ENCODE measurements around the gene DNAH11. TPM values are rescaled to one million over a fixed set of nuclear protein-coding genes. Genes with fewer than 3 reads are reported as not detected.

The DNAH11 gene
- total and polyA plus RNA-seq, 4 donors: 0.05 to 0.50 (median 0.11) TPM

DNA sequence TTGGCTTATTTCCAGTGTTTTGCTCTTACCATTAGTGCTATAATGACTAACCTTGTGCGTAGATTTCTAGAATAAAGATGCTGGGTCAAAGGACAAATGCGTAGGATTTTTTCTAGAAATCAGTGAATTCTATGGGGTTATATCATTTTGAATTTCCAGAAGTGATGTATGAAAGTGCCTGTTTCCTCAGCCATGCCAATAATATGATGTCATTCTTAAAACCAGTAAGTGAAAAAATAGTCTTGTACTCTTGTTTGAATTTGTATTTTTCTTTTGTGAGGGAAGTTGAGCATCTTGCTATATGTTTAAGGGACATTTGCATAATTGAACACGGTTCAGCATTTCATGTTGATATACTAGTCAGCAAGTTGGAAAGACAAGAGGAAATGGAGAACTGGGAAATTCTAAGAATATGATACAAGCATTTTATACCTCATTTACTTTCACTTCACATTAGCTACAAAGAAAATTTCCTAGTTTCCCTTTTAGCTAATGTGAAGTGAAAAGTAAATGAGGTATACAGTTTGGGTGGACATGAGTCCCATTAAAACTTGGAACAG lies 3.8 kb upstream of the DNAH11 start (continued):
- TF ChIP-seq, protein P1, sequence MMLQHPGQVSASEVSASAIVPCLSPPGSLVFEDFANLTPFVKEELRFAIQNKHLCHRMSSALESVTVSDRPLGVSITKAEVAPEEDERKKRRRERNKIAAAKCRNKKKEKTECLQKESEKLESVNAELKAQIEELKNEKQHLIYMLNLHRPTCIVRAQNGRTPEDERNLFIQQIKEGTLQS (IDR thresholded peaks at IDR 0.05): no peak

DNA sequence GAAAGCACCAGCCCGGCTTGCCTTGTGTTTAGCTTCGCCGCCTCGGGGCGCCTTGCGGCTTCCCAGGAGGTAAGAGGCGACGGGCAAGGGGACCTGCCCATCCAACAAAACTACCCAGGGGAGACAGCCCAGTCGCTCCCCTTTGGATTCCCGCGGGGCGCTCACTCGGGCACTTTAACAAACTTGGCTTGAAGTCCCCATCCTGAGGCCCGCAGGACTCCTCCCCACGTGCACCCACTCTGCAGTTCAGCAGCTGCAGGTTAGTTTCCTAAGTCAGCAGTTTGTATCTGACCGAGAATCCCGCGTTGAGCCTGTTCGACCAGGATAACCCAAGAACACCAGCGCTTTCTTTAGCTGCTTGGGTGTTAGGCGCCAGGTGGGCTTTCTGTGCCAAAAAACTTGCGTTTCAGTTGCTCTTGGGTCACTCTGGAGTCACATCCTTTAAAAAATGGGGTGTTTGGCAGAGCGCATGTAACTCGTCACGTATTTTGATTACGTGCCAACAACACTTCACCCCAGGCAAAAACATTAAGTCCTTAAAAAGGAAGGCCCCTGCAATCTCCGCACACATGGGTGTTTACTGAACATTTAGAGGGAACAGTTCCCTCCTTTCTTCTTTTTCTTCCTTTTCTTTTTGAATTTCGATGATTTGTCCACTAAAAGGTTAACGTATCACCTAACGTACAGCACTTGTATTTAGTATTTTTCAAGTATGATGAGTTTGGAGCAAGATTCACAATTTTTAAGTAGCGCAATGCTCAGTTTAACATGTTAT lies 876 bp downstream of the DNAH11 start:
- TF ChIP-seq TAF1 (conservative IDR thresholded peaks at IDR 0.05): no peak
- TF ChIP-seq HNF4G (IDR thresholded peaks at IDR 0.05): no peak
- TF ChIP-seq GABPA (IDR thresholded peaks at IDR 0.05 in 1 of 2, conservative IDR thresholded peaks at IDR 0.05 in 1 of 2): no peak
- no peak for TF ChIP-seq FOXA1 (IDR thresholded peaks at IDR 0.05)
- Histone ChIP-seq H3K27ac (ENCODE audit: low read depth in 1 of 2, low read length in 2 of 2) (no peak overlapping the region), H3K27me3 (ENCODE audit: control insufficient read depth in 4 of 4, insufficient read depth in 4 of 4, low read length in 3 of 4) (no peaks in the 10 kb centered on the region), H3K4me1 (ENCODE audit: control insufficient read depth in 4 of 4, insufficient read depth in 4 of 4, low read length in 3 of 4) (peaks cover 2 to 19% (median 14%) of the 10 kb centered on the region in 4 donors), H3K9ac (ENCODE audit: low read depth in 1 of 2, low read length in 2 of 2) (peak overlapping the region in 1 of 2 donors; percentile 12), H3K4me3 (ENCODE audit: low read depth in 1 of 3, low read length in 3 of 3) (peak overlapping the region; percentile 35 to 78 (median 76)), H3K36me3 (ENCODE audit: control insufficient read depth in 4 of 4, insufficient read depth in 3 of 4, low read depth in 1 of 4, low read length in 3 of 4) (no peaks in the 10 kb centered on the region), H3K9me3 (ENCODE audit: control insufficient read depth in 4 of 4, low read length in 3 of 4) (no peaks in the 10 kb centered on the region)
- DNase-seq (ENCODE audit: low spot score): no peak
- WGBS: 10% methylated on average over 31 of the region's 31 CpGs

DNA sequence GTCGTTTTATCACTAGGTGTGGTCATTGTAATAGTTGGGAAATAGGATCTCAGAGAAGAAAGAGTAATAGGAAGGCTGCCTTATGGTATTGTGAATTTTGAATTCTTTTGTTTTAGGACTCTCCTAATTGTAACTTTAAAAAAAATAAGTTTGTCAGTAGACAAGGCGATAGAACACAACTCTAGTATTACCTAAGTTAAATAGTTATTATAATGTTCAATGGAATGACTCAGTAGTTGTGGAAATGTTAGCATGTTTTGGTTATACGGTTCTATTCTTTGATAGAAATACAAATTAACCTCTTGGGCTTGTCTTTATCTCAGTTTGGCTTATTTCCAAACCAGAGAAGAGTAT lies 1.4 kb downstream of the DNAH11 start:
- no peak for DNase-seq (ENCODE audit: low spot score)
- Histone ChIP-seq H3K4me1 (ENCODE audit: control insufficient read depth in 4 of 4, insufficient read depth in 4 of 4, low read length in 3 of 4) (peaks cover 2 to 19% (median 14%) of the 10 kb centered on the region in 4 donors), H3K9ac (ENCODE audit: low read depth in 1 of 2, low read length in 2 of 2) (no peak overlapping the region), H3K27ac (ENCODE audit: low read depth in 1 of 2, low read length in 2 of 2) (no peak overlapping the region), H3K9me3 (ENCODE audit: control insufficient read depth in 4 of 4, low read length in 3 of 4) (no peaks in the 10 kb centered on the region), H3K4me3 (ENCODE audit: low read depth in 1 of 3, low read length in 3 of 3) (no peak overlapping the region), H3K27me3 (ENCODE audit: control insufficient read depth in 4 of 4, insufficient read depth in 4 of 4, low read length in 3 of 4) (no peaks in the 10 kb centered on the region), H3K36me3 (ENCODE audit: control insufficient read depth in 4 of 4, insufficient read depth in 3 of 4, low read depth in 1 of 4, low read length in 3 of 4) (no peaks in the 10 kb centered on the region)
- 26% methylated on average over 3 of the region's 3 CpGs for WGBS
- TF ChIP-seq HNF4G (IDR thresholded peaks at IDR 0.05): no peak
- no peak for TF ChIP-seq TAF1 (conservative IDR thresholded peaks at IDR 0.05)
- TF ChIP-seq, protein P2, sequence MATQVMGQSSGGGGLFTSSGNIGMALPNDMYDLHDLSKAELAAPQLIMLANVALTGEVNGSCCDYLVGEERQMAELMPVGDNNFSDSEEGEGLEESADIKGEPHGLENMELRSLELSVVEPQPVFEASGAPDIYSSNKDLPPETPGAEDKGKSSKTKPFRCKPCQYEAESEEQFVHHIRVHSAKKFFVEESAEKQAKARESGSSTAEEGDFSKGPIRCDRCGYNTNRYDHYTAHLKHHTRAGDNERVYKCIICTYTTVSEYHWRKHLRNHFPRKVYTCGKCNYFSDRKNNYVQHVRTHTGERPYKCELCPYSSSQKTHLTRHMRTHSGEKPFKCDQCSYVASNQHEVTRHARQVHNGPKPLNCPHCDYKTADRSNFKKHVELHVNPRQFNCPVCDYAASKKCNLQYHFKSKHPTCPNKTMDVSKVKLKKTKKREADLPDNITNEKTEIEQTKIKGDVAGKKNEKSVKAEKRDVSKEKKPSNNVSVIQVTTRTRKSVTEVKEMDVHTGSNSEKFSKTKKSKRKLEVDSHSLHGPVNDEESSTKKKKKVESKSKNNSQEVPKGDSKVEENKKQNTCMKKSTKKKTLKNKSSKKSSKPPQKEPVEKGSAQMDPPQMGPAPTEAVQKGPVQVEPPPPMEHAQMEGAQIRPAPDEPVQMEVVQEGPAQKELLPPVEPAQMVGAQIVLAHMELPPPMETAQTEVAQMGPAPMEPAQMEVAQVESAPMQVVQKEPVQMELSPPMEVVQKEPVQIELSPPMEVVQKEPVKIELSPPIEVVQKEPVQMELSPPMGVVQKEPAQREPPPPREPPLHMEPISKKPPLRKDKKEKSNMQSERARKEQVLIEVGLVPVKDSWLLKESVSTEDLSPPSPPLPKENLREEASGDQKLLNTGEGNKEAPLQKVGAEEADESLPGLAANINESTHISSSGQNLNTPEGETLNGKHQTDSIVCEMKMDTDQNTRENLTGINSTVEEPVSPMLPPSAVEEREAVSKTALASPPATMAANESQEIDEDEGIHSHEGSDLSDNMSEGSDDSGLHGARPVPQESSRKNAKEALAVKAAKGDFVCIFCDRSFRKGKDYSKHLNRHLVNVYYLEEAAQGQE (IDR thresholded peaks at IDR 0.05): no peak
- TF ChIP-seq FOXA1 (IDR thresholded peaks at IDR 0.05): no peak
- no peak for TF ChIP-seq RAD21 (IDR thresholded peaks at IDR 0.05)
- no peak for TF ChIP-seq YY1 (IDR thresholded peaks at IDR 0.05)
- TF ChIP-seq, protein P3, sequence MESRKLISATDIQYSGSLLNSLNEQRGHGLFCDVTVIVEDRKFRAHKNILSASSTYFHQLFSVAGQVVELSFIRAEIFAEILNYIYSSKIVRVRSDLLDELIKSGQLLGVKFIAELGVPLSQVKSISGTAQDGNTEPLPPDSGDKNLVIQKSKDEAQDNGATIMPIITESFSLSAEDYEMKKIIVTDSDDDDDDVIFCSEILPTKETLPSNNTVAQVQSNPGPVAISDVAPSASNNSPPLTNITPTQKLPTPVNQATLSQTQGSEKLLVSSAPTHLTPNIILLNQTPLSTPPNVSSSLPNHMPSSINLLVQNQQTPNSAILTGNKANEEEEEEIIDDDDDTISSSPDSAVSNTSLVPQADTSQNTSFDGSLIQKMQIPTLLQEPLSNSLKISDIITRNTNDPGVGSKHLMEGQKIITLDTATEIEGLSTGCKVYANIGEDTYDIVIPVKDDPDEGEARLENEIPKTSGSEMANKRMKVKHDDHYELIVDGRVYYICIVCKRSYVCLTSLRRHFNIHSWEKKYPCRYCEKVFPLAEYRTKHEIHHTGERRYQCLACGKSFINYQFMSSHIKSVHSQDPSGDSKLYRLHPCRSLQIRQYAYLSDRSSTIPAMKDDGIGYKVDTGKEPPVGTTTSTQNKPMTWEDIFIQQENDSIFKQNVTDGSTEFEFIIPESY (IDR thresholded peaks at IDR 0.05): no peak
- no peak for TF ChIP-seq CTCF (IDR thresholded peaks at IDR 0.05; ENCODE audit: low read depth, low read length, missing input control)
- TF ChIP-seq RXRA (IDR thresholded peaks at IDR 0.05): no peak
- TF ChIP-seq HNF4A (conservative IDR thresholded peaks at IDR 0.05): no peak
- no peak for TF ChIP-seq NR2F2 (IDR thresholded peaks at IDR 0.05)
- no peak for TF ChIP-seq EGR1 (IDR thresholded peaks at IDR 0.05; ENCODE audit: low read depth in 2 of 2)
- no peak for TF ChIP-seq FOXA2 (IDR thresholded peaks at IDR 0.05)
- TF ChIP-seq, protein P4, sequence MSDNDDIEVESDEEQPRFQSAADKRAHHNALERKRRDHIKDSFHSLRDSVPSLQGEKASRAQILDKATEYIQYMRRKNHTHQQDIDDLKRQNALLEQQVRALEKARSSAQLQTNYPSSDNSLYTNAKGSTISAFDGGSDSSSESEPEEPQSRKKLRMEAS (IDR thresholded peaks at IDR 0.05): no peak
- TF ChIP-seq, protein P1 (IDR thresholded peaks at IDR 0.05): no peak
- no peak for TF ChIP-seq JUND (IDR thresholded peaks at IDR 0.05)
- no peak for TF ChIP-seq SP1 (IDR thresholded peaks at IDR 0.05)
- no peak for TF ChIP-seq GABPA (IDR thresholded peaks at IDR 0.05 in 1 of 2, conservative IDR thresholded peaks at IDR 0.05 in 1 of 2)

Data from liver (tissue), 9 donors.